HG03521 (cell line): ENCODE results near the gene PIGU.

Experiments
- ATAC-seq: cut with Tn5 transposase; IDR thresholded peaks from one replicate; pipeline ENCODE4 v1.9.1; 2021; ENCODE audit warnings: mild to moderate bottlenecking, moderate library complexity; ENCODE audit not compliant: unreplicated experiment

Gene PIGU

GRCh38 chr20:34579979-34580940, 96.6 kb downstream of the PIGU start:
- ATAC-seq = peak; percentile 58

- ATAC-seq = no peak
Measured at GRCh38 chr20:34579191-34579978, 97.5 kb downstream of the PIGU start.

- no peak for ATAC-seq
Measured at GRCh38 chr20:34578521-34578920, 98.4 kb downstream of the PIGU start.

- no peak for ATAC-seq
Measured at GRCh38 chr20:34578025-34578424, 98.9 kb downstream of the PIGU start.

- no peak for ATAC-seq
Measured at GRCh38 chr20:34577061-34577460, 99.8 kb downstream of the PIGU start.

- ATAC-seq = no peak
Measured at GRCh38 chr20:34575756-34576155, 101.1 kb downstream of the PIGU start.

- ATAC-seq = no peak
Measured at GRCh38 chr20:34575271-34575670, 101.6 kb downstream of the PIGU start.

GRCh38 chr20:34574861-34575260, 102.0 kb downstream of the PIGU start:
- ATAC-seq = no peak

GRCh38 chr20:34574426-34574825, 102.5 kb downstream of the PIGU start:
- no peak for ATAC-seq

GRCh38 chr20:34573541-34574300, 103.2 kb downstream of the PIGU start:
- ATAC-seq = no peak

- no peak for ATAC-seq
Measured at GRCh38 chr20:34571753-34572152, 105.1 kb downstream of the PIGU start.

GRCh38 chr20:34570859-34571306, 106.0 kb downstream of the PIGU start:
- ATAC-seq = no peak

- ATAC-seq = no peak
Measured at GRCh38 chr20:34569598-34569997, 107.3 kb downstream of the PIGU start.

GRCh38 chr20:34567892-34568865, 108.7 kb downstream of the PIGU start:
- no peak for ATAC-seq

GRCh38 chr20:34566978-34567891, 109.7 kb downstream of the PIGU start:
- ATAC-seq = no peak

GRCh38 chr20:34564833-34565232, 112.1 kb downstream of the PIGU start:
- ATAC-seq = no peak

- ATAC-seq = no peak
Measured at GRCh38 chr20:34562641-34563040, 114.3 kb downstream of the PIGU start.

GRCh38 chr20:34561661-34562060, 115.2 kb downstream of the PIGU start:
- ATAC-seq = no peak

- ATAC-seq = no peak
Measured at GRCh38 chr20:34560614-34561013, 116.3 kb downstream of the PIGU start.
